NT2/D1 (cell line): Measurements from ENCODE around the gene ZMPSTE24.

ENCODE experiments used
- SUZ12 ChIP-seq: IDR thresholded peaks from 2 replicates; pipeline ENCODE4 v1.6.1; 2011; ENCODE audit not compliant: insufficient read length, insufficient read depth; ENCODE audit errors: extremely low read depth
- YY1 ChIP-seq: IDR thresholded peaks from 2 replicates; pipeline ENCODE4 v1.6.1; 2011; ENCODE audit not compliant: insufficient read length, insufficient read depth

DNA sequence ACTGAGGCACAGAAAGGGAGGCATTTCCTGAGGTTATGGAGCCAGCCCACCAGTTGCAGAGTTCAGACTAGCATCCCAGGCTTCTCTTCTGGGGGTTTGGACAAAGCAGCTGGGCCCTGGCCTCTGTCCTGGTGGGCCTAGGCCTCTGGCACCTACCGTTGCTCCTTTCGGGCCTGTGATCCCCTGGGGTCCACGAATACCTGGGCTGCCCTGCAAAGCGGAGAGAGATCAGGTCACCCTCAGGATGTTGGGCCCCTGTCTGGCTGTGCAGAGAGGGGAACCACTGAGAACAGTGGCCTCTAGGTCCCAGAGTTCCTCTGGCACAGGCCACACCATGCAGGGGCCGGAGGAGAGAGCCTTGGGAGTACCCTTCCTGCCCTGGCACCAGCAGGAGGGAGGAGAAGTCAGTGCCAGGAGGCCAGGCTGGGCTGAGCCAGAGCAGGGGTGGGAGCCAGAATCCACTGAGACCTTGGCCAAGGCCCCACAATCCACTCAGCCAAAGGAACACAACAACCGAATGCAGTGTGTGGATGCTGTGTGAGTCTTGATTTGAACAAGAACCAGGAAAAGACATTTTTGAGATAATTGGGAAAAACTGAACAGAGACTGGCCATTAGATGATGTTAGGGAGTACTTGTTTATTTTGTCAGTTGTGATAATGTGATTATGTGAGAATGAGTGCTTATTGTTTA is 50.1 kb downstream of the ZMPSTE24 start:
- TF ChIP-seq SUZ12: no peak
- TF ChIP-seq YY1: no peak
